ENCODE results near the gene HPS3. TPM values are rescaled to one million over a fixed set of nuclear protein-coding genes. Genes with fewer than 3 reads are reported as not detected.
A peak's percentile ranks its signal among the peaks of the same experiment; 100 is the strongest.

HPS3 gene
- polyA plus RNA-seq, 1 of the 3 experiments (the other 2 are of a cell fraction), result 9.4 TPM

DNA sequence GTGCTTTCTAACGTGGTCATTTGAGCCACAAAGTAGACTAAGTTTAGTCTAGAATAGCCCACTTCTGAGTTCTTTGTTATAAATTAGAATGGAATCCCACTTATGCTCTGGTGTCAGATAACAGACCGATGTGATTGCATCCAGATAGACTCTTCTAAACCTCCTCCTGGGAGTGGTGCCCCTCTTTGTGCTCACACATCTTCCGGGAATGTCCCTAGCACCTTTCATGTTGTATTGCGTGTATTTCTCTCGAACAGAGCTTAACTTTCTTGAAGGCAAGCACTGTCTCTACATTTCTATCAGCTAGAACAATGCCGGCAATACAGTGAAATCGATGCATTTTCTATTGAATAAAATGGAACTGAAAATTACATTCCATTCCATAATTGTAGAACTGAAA is 69.2 kb downstream of the HPS3 start (continued):
- TF ChIP-seq NFIC (IDR thresholded peaks at IDR 0.05; ENCODE audit: borderline replicate concordance), result no peak
- TF ChIP-seq RXRA (IDR thresholded peaks at IDR 0.05; ENCODE audit: borderline replicate concordance, low read depth), result no peak
- TF ChIP-seq NRF1 (IDR thresholded peaks at IDR 0.05; ENCODE audit: low read depth, low read length), result no peak
- no peak for TF ChIP-seq GATA2 (CRISPR knock-in tag; IDR thresholded peaks at IDR 0.05)
- no peak for TF ChIP-seq FOSL2 (IDR thresholded peaks at IDR 0.05; ENCODE audit: borderline replicate concordance, low read depth)
- TF ChIP-seq SIN3A (IDR thresholded peaks at IDR 0.05; ENCODE audit: borderline replicate concordance, low read depth, low read length), result no peak
- TF ChIP-seq SMC3 (IDR thresholded peaks at IDR 0.05; ENCODE audit: low read depth, low read length), result no peak

DNA sequence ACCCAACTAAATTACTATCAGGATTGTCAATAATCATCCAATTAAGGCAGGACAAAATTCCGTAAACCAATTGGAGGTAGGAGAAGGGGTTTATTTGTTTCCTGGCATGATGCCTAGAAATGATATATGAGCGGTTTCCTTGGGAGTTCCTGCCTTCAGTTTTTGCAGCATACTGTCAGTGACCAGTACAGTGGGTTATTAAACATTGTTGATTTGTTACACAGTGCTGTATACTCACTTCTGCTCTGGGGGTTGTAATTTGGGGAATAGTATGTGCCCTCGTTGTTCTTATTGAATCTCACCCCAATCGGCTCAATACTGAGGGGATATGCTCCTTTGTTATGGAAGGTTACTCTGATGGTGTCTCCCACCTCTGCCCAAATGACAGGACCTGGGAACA is 70.0 kb downstream of the HPS3 start:
- Histone ChIP-seq H3F3A (replicated peaks; ENCODE audit: insufficient read depth) (no peaks in the 10 kb centered on the region), H3K4me1 (ENCODE audit: control insufficient read depth in 1 of 2, insufficient read depth in 2 of 2, low read depth in 1 of 2, low read length in 1 of 2) (peaks cover 4% of the 10 kb centered on the region in 2 experiments; a peak in 2 of 4 replicates), H3K27ac (ENCODE audit: low read depth in 2 of 2, low read length in 1 of 2) (no peak overlapping the region), H3K9ac (no peak overlapping the region), H3K4me3 (ENCODE audit: low read depth in 2 of 2, low read length in 1 of 2) (no peak overlapping the region), H2AFZ (ENCODE audit: low read depth) (no peak overlapping the region), H3K36me3 (replicated peaks in 1 of 2; ENCODE audit: control insufficient read depth in 1 of 2, insufficient read depth in 2 of 2, low read length in 1 of 2) (no peaks in the 10 kb centered on the region), H4K20me1 (ENCODE audit: insufficient read depth) (no peaks in the 10 kb centered on the region), H3K4me2 (no peak overlapping the region), H3K79me2 (ENCODE audit: insufficient read depth) (no peaks in the 10 kb centered on the region), H3K27me3 (ENCODE audit: insufficient read depth) (no peaks in the 10 kb centered on the region), H3K9me2 (no peaks in the 10 kb centered on the region), H3K9me3 (no peaks in the 10 kb centered on the region)
- CTCF ChIA-PET, result interaction anchor here (1.0 kb wide), 1 partner anchor 20 kb away, joined by 3 read pairs; no protein-coding TSS in a partner anchor
- WGBS (ENCODE audit: low lambda C conversion rate), result 82% methylated on average over 4 of the region's 4 CpGs
- POLR2A ChIA-PET, result no interaction called here
- TF ChIP-seq, protein P1, sequence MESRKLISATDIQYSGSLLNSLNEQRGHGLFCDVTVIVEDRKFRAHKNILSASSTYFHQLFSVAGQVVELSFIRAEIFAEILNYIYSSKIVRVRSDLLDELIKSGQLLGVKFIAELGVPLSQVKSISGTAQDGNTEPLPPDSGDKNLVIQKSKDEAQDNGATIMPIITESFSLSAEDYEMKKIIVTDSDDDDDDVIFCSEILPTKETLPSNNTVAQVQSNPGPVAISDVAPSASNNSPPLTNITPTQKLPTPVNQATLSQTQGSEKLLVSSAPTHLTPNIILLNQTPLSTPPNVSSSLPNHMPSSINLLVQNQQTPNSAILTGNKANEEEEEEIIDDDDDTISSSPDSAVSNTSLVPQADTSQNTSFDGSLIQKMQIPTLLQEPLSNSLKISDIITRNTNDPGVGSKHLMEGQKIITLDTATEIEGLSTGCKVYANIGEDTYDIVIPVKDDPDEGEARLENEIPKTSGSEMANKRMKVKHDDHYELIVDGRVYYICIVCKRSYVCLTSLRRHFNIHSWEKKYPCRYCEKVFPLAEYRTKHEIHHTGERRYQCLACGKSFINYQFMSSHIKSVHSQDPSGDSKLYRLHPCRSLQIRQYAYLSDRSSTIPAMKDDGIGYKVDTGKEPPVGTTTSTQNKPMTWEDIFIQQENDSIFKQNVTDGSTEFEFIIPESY (IDR thresholded peaks at IDR 0.05; ENCODE audit: borderline replicate concordance, low read depth), result no peak
- TF ChIP-seq NFIC (IDR thresholded peaks at IDR 0.05; ENCODE audit: borderline replicate concordance), result peak; percentile 20; the same call in 1 of the 2 replicates
- TF ChIP-seq, protein P2, sequence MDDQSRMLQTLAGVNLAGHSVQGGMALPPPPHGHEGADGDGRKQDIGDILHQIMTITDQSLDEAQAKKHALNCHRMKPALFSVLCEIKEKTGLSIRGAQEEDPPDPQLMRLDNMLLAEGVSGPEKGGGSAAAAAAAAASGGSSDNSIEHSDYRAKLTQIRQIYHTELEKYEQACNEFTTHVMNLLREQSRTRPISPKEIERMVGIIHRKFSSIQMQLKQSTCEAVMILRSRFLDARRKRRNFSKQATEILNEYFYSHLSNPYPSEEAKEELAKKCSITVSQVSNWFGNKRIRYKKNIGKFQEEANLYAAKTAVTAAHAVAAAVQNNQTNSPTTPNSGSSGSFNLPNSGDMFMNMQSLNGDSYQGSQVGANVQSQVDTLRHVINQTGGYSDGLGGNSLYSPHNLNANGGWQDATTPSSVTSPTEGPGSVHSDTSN (IDR thresholded peaks at IDR 0.05), result 0 out of 2 replicates have a peak, but pooled peaks have one; percentile 7
- no peak for DNase-seq

DNA sequence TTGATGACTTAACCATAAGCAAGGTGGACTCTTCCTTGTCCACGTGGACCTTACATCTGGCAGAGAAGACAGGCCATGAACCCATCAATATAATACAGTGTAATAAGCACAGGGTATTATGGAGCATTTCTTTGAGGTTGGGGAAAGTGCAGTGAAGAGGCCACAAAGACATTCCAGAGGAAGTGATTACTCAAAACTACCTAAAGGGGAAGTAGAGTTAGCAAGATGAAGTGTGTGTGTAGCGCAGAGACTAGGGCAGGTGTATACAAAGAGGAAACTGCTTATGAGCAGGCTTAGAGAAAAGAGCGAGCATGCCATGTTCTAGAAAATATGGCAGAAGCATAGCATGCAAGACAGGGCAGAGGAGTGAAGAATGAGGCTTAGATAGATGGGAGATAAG is 74.3 kb downstream of the HPS3 start:
- Histone ChIP-seq H3K36me3 (replicated peaks in 1 of 2; ENCODE audit: control insufficient read depth in 1 of 2, insufficient read depth in 2 of 2, low read length in 1 of 2) (no peaks in the 10 kb centered on the region), H3K27me3 (ENCODE audit: insufficient read depth) (no peaks in the 10 kb centered on the region)
- no peak for TF ChIP-seq ELF1 (IDR thresholded peaks at IDR 0.05)
- no peak for TF ChIP-seq FOSL2 (IDR thresholded peaks at IDR 0.05; ENCODE audit: borderline replicate concordance, low read depth)
- TF ChIP-seq TEAD4 (IDR thresholded peaks at IDR 0.05; ENCODE audit: borderline replicate concordance, insufficient read depth), result no peak
- no peak for TF ChIP-seq POLR2AphosphoS5 (IDR thresholded peaks at IDR 0.05; ENCODE audit: low read depth, low read length)
- no peak for TF ChIP-seq EZH2phosphoT487 (IDR thresholded peaks at IDR 0.05; ENCODE audit: borderline replicate concordance, low read depth)
- TF ChIP-seq GABPA (IDR thresholded peaks at IDR 0.05; ENCODE audit: low read depth), result no peak
- TF ChIP-seq, protein P3, sequence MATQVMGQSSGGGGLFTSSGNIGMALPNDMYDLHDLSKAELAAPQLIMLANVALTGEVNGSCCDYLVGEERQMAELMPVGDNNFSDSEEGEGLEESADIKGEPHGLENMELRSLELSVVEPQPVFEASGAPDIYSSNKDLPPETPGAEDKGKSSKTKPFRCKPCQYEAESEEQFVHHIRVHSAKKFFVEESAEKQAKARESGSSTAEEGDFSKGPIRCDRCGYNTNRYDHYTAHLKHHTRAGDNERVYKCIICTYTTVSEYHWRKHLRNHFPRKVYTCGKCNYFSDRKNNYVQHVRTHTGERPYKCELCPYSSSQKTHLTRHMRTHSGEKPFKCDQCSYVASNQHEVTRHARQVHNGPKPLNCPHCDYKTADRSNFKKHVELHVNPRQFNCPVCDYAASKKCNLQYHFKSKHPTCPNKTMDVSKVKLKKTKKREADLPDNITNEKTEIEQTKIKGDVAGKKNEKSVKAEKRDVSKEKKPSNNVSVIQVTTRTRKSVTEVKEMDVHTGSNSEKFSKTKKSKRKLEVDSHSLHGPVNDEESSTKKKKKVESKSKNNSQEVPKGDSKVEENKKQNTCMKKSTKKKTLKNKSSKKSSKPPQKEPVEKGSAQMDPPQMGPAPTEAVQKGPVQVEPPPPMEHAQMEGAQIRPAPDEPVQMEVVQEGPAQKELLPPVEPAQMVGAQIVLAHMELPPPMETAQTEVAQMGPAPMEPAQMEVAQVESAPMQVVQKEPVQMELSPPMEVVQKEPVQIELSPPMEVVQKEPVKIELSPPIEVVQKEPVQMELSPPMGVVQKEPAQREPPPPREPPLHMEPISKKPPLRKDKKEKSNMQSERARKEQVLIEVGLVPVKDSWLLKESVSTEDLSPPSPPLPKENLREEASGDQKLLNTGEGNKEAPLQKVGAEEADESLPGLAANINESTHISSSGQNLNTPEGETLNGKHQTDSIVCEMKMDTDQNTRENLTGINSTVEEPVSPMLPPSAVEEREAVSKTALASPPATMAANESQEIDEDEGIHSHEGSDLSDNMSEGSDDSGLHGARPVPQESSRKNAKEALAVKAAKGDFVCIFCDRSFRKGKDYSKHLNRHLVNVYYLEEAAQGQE (IDR thresholded peaks at IDR 0.05; ENCODE audit: low read depth, low read length), result no peak
- TF ChIP-seq, protein P4, sequence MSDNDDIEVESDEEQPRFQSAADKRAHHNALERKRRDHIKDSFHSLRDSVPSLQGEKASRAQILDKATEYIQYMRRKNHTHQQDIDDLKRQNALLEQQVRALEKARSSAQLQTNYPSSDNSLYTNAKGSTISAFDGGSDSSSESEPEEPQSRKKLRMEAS (IDR thresholded peaks at IDR 0.05; ENCODE audit: low read depth), result no peak
- no peak for TF ChIP-seq SIN3A (IDR thresholded peaks at IDR 0.05; ENCODE audit: borderline replicate concordance, low read depth, low read length)

More for the DNA sequence above, 74.3 kb downstream of the HPS3 start:
- Histone ChIP-seq H3K79me2 (ENCODE audit: insufficient read depth) (no peaks in the 10 kb centered on the region), H3K9ac (no peak overlapping the region), H3K9me2 (no peaks in the 10 kb centered on the region), H3K4me3 (ENCODE audit: low read depth in 2 of 2, low read length in 1 of 2) (no peak overlapping the region), H3F3A (replicated peaks; ENCODE audit: insufficient read depth) (no peaks in the 10 kb centered on the region), H4K20me1 (ENCODE audit: insufficient read depth) (no peaks in the 10 kb centered on the region), H3K4me1 (ENCODE audit: control insufficient read depth in 1 of 2, insufficient read depth in 2 of 2, low read depth in 1 of 2, low read length in 1 of 2) (peaks cover 4 to 10% of the 10 kb centered on the region in 2 experiments; a peak in 3 of 4 replicates), H3K4me2 (no peak overlapping the region), H3K9me3 (no peaks in the 10 kb centered on the region), H3K27ac (ENCODE audit: low read depth in 2 of 2, low read length in 1 of 2) (no peak overlapping the region), H2AFZ (ENCODE audit: low read depth) (no peak overlapping the region)
- no peak for DNase-seq
- WGBS (ENCODE audit: low lambda C conversion rate), result 80% methylated on average over 3 of the region's 3 CpGs
- CTCF ChIA-PET, result no interaction called here
- POLR2A ChIA-PET, result no interaction called here

Measured in SK-N-SH (cell line).